ENCODE data around the gene PEDS1.
"Not testable (repeated sequence)": the region's sequence is repeated elsewhere in the genome, so short reads cannot be mapped to it uniquely, and the experiment has no call there.

PEDS1 gene

DNA sequence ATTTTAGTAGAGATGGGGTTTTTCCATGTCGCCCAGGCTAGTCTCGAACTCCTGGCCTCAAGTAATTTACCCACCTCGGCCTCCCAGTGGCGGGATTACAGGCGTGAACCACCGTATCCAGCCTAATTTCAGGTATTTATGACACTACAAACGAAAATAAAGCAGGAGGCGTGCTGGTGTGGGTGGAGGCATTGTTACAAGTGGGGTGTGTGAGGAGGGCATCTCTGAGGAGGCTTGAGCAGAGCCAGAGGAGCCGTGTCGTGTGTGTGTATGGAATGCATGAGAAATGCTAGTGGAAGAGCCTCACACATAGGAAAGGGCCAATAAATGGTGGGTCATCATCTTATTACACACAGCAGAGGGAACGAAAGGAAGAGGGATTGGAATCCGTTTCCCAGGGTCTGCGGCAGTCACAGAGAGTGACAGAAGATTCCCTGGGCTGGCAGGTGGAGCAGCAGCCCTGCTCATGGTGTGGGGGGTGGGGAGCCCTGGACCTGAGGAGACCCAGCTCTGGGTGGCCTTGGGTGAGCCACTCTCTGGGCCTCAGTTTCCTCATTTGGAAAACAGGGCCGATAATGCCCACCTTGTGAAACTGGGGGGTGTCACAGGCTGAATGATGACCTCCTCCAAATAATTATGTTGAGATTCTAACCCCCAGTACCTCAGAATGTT is 17.2 kb upstream of the PEDS1 start:
- DNase-seq = no peak
- H3K27me3 ChIP-seq (replicated peaks) = no peaks in the 10 kb centered on the region
- in situ Hi-C loops (cut with HindIII; ENCODE audit: low pct_ligation_motif_present, low sequenced_read_pairs) = no loop called here
- no peaks in the 10 kb centered on the region for H3K36me3 ChIP-seq (replicated peaks)
- H3K4me3 ChIP-seq (ENCODE audit: low read depth, low read length) = no peak overlapping the region
- no peak overlapping the region for H3K27ac ChIP-seq
- TF ChIP-seq, protein P1, sequence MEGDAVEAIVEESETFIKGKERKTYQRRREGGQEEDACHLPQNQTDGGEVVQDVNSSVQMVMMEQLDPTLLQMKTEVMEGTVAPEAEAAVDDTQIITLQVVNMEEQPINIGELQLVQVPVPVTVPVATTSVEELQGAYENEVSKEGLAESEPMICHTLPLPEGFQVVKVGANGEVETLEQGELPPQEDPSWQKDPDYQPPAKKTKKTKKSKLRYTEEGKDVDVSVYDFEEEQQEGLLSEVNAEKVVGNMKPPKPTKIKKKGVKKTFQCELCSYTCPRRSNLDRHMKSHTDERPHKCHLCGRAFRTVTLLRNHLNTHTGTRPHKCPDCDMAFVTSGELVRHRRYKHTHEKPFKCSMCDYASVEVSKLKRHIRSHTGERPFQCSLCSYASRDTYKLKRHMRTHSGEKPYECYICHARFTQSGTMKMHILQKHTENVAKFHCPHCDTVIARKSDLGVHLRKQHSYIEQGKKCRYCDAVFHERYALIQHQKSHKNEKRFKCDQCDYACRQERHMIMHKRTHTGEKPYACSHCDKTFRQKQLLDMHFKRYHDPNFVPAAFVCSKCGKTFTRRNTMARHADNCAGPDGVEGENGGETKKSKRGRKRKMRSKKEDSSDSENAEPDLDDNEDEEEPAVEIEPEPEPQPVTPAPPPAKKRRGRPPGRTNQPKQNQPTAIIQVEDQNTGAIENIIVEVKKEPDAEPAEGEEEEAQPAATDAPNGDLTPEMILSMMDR (IDR thresholded peaks at IDR 0.05; ENCODE audit: low read depth, low read length, missing control alignments) = no peak

DNA sequence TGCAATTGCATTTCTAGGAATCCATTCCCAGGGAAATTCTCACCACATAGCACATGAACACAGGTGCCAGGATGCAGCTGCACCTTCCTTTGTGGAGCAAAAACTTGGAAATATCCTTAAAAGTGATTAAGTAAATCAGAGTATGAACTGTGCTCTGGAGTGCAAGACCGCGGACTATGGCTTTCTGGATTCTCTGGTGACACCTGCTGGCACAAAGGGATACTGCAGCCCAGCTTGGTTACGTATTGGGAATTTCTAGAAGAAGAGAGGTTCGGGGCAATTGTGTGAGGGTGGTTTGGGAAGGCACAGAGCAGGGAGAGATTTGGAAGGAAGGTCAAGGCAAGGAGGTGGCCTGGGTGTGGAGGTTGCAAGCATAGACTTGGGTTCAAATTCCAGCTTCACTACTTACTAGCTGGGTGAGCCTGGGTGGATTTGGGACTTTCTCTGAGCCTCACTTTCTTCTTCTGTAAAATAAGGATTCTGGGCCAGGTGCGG is 15.9 kb upstream of the PEDS1 start:
- in situ Hi-C loops (cut with HindIII; ENCODE audit: low pct_ligation_motif_present, low sequenced_read_pairs) = no loop called here
- H3K36me3 ChIP-seq (replicated peaks) = no peaks in the 10 kb centered on the region
- H3K27ac ChIP-seq = no peak overlapping the region
- H3K4me3 ChIP-seq (ENCODE audit: low read depth, low read length) = no peak overlapping the region
- H3K27me3 ChIP-seq (replicated peaks) = no peaks in the 10 kb centered on the region
- TF ChIP-seq, protein P1 (IDR thresholded peaks at IDR 0.05; ENCODE audit: low read depth, low read length, missing control alignments) = peak; percentile 99
- peak; percentile 86 for DNase-seq

DNA sequence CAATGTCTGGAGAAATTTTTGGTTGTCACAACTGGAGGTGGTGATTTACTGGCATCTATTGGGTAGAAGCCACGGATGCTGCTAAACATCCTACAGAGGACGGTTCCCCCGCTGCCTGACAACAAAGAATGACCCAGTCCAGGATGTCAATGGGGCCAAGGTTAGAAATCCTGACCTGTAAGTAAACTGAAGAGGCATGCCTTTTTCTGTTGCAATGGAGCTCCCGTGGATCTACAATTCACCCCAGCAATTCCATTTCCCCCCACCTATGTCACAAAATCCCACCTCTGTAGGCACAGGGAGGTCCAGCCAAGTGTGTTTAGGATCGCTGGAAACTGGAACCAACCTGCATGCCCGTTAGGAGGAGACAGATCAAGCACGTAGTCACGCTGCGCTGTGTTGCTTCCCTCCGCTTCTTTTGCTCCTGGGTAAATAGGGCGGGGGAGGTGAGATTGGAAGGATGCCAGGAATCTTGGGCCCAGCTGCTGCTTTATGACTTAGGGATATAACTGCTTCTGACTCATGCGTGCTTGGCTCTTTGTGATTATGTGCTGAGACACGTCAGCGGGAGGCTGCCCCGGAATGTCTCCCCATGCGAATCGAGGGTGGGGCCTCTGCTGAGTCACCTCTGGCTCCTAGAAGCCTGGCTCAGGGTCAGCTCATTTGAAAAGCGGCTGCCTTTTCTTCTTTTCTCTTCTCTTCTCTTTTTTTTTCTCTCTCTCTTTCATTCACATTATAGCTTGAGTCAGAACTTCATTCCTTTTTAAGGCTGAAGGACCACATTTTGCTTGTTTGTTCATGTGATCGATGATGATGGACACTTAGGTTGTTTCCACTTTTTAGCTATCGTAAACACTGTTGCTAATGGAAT is 12.4 kb upstream of the PEDS1 start:
- H3K4me3 ChIP-seq (ENCODE audit: low read depth, low read length) = peak overlapping the region; percentile 45

DNA sequence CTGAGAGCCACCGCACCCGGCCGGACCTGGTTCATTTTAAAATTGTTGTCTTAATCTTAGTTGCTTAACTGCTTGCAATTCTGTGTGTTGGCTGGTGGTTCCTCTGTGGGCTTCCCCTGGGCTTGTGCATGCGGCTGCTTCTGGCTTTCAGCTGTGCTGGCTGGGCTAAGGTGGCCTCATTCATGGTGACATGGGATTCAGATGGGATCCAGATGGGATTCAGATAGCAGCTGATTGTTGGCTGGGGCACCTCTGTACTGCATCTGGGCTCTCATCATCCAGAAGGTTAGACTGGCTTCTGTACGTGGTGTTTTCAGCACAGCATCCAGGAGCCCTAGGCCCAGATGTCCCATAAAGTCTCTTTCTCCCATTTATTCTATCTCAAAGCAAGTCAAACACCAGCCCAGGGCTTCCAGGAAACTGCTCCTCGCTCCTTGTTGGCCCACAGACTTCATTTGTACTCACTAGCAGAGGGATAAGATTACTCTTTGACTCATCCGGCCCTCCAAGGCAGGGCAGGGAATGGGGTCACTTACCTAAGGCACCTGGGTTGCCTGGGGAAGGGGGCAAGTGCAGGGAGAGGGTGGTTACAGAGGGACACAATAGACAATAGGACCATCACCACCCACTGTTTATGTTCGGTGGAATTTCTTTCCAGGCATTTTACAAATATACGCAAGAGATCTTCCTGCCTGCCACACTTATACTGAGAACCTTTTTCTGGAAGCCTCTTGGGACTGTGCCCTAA is 10.2 kb upstream of the PEDS1 start:
- TF ChIP-seq, protein P1 (IDR thresholded peaks at IDR 0.05; ENCODE audit: low read depth, low read length, missing control alignments) = no peak
- Histone ChIP-seq H3K27ac (no peak overlapping the region), H3K27me3 (replicated peaks) (no peaks in the 10 kb centered on the region), H3K36me3 (replicated peaks) (no peaks in the 10 kb centered on the region), H3K4me3 (ENCODE audit: low read depth, low read length) (no peak overlapping the region)
- no peak for DNase-seq
- in situ Hi-C loops (cut with HindIII; ENCODE audit: low pct_ligation_motif_present, low sequenced_read_pairs) = no loop called here

More for the DNA sequence above, 12.4 kb upstream of the PEDS1 start:
- Histone ChIP-seq H3K27ac (peak overlapping the region; percentile 96), H3K27me3 (replicated peaks) (no peaks in the 10 kb centered on the region), H3K36me3 (replicated peaks) (no peaks in the 10 kb centered on the region)
- peak; percentile 100 for DNase-seq
- in situ Hi-C loops (cut with HindIII; ENCODE audit: low pct_ligation_motif_present, low sequenced_read_pairs) = no loop called here
- TF ChIP-seq, protein P1 (IDR thresholded peaks at IDR 0.05; ENCODE audit: low read depth, low read length, missing control alignments) = peak; percentile 8

DNA sequence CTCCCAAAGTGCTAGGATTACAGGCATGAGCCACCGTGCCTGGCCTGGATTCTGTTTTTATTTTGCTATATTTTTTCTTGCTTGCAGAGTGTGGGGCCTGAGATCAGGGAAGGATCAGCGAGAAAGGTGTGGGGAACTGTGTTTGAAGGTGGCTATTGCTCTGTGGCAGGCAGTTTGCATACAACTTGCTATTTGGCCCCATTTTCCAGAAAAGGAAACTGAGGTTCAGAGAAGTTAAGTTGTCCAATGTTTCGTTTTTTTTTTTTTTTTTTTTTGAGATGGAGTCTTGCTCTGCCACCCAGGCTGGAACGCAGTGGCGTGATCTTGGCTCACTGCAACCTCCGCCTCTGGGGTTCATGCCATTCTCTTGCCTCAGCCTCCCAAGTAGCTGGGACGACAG is 8.0 kb upstream of the PEDS1 start:
- H3K27ac ChIP-seq; H3K4me3 ChIP-seq (ENCODE audit: low read depth, low read length); DNase-seq; in situ Hi-C loops (cut with HindIII; ENCODE audit: low pct_ligation_motif_present, low sequenced_read_pairs); H3K36me3 ChIP-seq (replicated peaks); H3K27me3 ChIP-seq (replicated peaks): not testable (repeated sequence)

DNA sequence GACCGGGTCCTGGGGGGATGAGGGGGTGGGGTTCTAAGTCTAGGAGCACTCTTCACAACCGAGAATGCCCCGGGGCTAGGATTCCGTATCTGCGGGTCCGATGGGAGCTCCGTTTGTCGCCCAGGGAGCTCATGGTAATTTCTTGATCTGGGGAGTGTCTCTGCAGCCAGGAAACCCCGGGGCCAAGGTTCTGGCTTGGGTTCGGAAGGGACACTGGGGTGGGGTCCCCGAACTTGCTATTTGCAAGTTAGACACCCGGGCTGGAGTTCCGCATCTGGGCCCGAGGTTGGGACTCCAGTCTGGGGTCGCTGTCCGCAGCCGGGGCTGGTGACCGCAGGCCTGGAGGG is 397 bp downstream of the PEDS1 start:
- no peak for DNase-seq
- TF ChIP-seq, protein P1 (IDR thresholded peaks at IDR 0.05; ENCODE audit: low read depth, low read length, missing control alignments) = no peak
- in situ Hi-C loops (cut with HindIII; ENCODE audit: low pct_ligation_motif_present, low sequenced_read_pairs) = no loop called here

More for the DNA sequence above, 397 bp downstream of the PEDS1 start:
- Histone ChIP-seq H3K27me3 (replicated peaks) (no peaks in the 10 kb centered on the region), H3K36me3 (replicated peaks) (peaks cover 6% of the 10 kb centered on the region), H3K4me3 (ENCODE audit: low read depth, low read length) (peak overlapping the region; percentile 86), H3K27ac (peak overlapping the region; percentile 71)

All from brain microvascular endothelial cell (primary cell).